HG03064 (cell line): ENCODE data around the gene PDGFA.

ENCODE experiments used
- ATAC-seq: cut with Tn5 transposase; IDR thresholded peaks from one replicate; pipeline ENCODE4 v1.9.1; 2021; ENCODE audit warnings: low read depth; ENCODE audit not compliant: unreplicated experiment

The PDGFA gene

DNA sequence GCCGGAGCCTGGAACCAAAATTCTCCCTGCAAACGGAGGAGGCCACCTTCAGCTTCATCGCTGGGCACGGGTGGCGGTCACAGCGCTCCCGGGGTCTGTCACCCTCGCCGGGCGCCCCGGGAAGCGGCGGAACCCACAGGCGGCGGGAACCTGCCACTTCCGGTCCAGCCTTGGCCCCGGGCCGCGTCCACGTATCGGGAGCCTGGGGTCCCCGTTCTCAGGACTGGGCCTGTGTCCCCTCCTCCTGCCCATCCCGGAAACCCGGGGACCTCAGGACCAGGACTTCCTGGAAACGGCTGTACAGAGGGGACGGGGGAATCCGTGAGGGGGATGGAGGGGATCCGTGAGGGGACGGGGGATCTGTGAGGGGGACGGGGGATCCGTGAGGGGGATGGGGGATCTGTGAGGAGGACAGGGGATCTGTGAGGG is 25.4 kb downstream of the PDGFA start:
- no peak for ATAC-seq

DNA sequence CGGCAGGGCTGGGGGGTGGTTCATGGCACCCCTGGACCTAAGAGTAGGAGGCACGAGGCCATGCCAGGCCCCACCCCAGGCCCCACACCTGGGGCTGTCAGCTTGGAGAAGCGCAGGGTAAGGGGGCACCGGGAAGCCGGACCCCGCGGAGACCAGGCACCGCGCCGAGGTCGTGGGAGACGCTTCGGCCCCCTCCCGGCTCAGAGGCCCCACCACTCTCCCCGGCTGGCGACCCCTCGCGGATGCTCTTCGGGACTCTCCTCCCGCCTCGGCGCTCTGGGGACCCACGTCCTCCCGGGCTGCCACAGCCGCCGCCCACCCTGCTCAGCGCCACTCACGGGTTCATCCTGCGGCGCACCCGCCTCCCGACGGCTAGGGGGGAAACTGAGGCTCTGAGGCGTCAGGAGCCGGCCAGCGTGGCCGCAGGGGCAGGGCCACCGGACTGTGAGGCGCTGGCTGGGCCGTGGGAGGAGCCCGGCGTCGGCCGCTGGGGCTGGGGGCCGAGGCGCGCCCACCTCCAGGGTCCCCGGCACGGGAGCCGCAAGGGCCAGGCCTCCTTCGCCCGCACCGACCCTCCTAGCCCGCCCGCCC is 25.9 kb downstream of the PDGFA start:
- ATAC-seq = no peak

DNA sequence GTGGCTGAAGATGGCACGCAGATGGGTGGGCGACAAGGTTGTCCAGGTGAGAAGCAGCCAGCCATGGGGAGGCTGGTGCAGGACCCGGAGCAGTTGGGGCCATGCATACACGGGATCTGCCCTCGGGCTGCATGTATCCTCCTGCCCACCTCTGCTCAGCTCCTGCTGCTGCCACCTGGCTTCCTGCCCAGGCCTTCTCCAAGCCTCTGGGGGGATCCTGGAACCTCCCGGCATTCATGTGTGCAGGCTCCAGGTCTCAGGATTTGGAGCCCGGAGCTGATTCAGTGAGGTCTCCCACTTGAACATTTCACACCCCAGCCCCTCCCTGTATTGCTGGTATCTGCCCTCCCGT is 27.0 kb downstream of the PDGFA start:
- no peak for ATAC-seq

DNA sequence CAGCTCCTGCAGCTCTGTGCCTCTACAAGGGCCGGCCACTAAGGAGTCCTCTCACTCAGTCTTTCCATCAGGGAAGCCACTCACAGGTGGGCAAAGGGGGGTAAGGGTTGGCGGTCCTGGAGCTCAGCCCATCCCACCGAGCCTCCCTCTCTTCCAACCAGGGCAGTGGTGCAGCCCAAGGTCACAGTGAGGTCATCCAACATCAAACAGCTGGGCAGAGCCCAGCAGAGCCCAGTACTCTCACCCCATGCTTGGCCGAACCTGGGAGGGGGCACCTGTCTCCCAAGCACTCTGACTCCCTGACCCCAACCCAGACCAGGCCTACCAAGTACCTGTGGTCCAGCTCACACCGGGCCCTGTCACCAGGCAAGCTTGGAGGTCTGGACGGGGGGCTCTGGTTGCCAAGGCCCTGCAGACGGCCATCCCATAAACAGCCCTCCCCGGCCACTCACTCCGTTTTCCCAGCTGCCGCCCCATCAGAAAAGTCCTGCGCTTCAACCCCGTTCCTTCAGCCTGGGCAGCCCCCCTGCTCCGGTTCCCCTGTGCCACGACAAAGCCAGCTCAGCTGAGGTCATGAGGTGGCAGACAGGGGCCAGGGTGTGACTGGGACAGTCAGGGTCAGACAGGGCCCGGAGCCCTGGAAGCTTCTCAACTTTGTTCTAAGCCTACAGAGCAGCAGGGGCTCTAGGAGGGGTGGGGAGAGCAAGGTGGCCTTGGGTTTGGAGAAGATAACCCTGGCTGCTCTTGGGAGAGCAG is 27.5 kb downstream of the PDGFA start:
- ATAC-seq = no peak

DNA sequence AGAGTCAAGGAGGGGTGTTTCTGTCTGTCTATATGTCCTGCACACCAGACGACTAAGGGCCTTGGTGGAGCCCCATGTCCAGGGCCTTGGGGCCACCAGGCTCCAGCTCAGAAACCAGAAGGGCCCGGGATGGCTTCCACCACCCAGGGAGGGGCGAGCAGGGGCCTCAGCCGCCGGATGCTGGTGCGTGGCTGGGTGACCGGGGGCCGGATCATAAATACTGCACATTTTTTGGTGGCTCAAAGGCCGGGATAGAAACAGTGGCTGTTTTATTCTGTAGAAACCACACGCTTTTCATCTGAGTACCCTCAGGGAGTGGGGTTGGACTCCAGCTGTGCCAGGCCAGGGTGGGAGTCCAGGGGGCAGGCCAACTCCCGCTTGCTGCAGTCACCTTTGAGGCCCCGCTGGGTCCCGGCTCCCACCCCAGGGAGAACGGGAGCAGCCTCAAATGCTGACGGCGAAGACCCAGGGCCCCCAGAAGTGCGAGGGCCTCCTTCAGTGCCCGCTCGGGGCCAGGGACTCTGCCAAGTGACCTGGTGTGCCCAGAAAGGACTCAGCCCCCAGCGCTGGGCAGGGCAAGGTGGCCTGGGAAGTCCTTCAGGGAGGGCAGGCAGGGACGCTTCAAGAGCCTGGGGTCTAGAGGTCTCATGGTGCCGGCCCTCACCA is 28.2 kb downstream of the PDGFA start:
- ATAC-seq = no peak

DNA sequence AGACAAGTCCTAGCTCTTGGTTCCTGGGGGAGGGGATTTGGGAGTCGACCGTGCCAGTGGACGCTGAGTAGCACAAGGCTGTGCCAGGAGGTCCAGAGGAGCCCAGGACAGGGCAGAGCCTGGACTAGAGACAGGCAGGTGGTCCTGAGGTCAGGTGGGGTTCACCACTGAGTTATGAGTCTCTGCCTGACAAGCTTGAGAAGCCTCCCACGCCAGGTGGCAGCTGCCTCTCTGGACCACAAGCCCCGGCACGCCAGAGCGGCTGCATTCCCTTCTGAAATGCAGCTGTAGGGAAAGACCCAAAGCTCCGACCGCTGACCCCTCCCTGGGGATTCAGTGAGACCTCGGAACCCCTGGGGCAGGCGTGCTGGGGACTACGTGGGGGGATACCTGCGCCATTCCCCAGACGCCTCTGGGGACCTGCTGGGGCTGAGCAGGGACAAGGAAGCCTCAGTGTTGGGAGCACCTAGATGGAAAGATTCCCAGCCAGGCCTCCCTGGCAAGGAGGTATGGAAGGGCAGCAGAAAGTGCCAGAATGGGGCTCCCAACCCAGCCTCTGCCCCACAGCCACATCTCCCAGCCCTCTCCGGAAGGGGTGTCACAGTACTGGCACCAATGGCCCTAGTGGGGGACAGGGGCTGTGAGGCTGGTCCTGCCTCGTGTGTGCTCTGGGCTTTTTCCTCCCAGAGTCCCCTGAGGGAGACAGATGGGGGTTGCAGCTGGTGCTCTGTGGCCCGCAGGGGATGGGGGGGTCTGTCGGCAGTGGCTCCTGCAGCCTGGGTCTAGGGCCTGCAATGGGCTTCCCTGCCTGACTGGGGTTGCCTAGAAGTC is 29.0 kb downstream of the PDGFA start:
- no peak for ATAC-seq

DNA sequence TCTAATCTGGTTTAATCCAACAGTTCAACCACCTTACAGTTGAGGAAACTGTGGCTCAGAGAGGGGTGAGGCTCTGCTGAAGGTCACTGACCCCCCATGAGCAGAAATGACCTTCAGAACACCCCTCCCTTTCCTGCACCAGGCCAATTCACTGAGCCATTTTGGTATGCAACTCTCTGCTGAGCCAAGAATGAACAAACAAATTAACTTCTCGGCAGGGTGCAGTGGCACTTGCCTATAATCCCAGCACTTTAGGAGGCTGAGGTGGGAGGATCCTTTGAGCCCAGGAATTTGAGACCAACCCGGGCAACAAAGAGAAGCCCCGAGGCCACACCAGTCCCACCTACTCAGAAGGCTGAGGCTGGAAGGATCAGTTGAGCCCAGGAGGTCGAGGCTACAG is 29.8 kb downstream of the PDGFA start:
- no peak for ATAC-seq

DNA sequence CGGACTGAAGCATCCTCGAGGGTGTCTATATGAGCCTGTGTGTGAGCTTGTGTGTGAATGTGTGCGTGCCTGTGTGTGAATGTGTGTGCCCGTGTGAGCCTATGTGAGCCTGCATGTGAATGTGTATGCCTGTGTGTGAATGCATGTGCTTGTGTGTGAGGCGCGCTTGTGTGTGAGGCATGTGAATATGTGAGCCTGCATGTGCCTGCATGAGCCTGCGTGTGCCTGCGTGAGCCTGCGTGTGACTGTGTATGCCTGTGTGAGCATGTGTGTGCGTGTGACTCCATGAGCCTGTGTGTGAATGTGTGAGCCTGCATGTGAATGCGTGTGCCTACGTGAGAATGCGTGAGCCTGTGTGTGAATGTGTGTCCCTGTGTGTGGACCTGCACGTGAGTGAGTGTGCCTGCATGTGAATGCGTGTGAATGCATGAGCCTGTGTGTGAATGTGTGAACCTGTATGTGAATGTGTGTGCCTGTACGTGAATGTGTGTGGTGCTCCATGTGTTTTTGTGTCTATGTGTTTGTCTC is 33.4 kb downstream of the PDGFA start:
- no peak for ATAC-seq

DNA sequence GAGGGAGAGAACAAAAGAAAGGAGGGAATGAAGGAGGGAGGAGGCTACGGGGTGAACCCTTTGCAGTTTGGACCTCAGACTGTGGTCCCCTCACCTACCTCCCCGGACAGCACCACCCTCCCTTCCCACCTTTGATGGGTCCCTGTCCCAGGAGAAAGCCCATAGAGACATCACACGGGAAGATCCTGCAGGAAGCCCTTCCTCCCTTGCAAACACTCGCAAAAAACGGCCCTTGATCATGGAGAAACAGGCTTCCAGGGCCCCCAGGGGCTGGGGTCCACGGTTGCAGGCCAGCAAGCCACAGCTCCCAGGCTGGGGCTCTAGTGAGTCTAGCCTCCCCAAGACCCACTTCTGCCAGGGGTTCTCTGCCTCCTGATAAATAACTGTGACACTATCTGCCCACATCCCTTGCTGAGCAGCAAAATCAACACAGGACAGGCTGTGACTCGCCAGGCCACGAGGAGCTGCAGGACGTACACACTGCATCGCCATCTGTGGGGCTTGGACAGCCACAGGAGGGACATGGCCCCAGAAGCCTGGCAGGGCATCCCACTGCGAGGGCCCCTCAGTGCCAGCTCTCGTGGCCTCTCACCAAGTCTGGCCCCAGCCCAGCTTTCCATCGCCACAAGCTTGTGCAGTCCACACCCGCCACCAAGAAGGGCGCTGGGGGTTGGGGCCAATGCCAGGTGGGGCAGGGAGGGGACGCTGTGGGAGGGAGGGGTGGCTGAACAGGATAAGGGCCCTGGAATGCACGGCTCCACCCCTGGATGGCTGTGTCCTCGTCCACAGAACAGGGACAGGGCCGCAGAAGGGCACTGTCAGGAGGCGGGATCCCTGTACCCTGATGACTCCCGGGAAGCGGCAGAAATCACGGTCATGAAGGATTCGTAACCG is 34.2 kb downstream of the PDGFA start:
- no peak for ATAC-seq

DNA sequence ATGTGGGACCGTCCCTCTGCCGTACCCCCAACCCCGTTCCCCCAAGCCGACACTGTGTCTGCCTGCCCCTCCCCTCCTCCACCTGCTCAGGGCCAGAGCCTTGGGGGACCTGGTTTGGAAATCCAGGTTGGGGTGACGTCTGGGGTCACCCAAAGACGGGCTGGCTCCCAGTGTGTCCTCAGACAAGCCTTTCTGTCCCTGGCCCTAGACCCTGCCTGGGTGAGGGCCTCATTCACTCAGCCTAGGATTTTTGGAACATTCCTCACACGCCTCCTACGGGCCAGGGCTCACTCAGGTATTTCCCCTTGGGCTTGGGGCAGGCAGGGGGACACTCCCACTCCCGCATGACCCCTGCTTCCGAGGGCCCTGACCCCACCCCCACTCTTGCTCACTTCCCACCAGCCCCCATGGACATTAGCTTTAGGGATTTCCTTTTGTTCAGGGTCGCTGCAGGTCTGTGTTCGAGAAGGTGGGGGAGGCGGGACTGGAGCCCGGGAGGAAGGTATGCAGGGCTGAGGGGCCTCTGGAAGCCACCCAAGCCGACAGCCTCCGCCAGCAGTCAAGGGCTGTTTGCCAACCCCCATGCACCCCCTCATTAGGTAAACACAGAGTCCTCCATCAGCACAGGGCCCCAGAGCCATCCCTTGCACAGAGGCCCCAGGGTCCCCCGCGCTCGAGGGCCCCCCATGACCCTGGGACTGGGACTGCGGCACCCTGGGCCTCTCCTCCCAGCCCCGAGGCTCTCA is 35.1 kb downstream of the PDGFA start:
- no peak for ATAC-seq

DNA sequence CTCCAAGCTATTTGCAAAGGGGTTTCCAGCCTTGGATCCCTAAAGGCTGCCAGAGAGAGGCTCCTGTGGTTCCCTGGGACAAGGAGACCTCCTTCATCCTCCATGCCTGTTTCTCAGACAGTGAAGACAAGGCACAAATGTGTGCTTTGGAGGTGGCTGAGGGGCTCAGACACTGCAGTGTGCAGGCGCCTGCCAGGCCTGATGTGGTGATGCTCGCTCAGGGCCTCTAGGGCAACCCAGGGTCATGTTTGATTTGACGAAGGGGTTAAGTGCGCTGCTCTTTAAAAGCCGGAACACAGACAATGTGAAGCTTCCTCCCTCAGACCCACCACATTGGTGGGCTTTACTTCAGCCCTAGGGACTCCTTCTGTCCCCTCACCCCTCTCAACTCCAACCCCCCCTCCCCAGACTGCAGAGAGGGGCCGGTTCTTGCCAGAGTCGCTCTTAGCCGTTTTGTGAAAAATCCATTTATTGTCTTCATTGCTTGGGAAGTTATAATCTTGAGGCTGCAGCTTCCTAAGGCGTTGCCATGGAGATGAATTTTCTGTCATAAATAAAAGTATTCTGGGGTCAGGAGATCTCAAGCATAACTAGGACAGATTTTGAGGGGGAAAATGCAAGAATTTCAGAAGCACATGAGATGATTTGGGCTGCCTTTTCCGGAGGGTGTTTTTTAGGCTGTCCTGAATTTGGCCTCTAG is 35.8 kb downstream of the PDGFA start:
- ATAC-seq = no peak

DNA sequence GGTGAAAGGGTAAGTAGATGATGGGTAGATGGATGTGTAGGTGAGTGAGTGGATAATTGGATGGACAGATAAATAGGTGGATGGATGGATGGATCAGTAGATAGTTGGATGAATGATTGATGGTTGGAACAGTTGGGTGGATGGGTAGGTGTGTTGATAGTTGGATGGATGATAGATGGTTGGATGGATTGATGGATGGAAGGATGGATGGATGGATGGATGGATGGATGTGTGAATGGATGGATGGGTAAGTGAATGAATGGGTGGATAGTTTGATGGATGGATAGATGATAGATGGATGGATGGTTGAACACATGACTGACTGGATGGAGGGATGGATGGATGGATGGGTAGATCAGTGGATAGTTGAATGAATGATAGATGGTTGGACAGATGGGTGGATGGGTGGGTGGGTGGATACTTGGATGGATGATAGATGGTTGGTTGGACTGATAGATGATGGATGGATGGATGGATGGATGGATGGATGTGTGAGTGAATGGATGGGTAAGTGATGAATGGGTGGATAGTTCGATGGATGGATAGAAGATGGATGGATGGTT is 37.0 kb downstream of the PDGFA start:
- no peak for ATAC-seq

DNA sequence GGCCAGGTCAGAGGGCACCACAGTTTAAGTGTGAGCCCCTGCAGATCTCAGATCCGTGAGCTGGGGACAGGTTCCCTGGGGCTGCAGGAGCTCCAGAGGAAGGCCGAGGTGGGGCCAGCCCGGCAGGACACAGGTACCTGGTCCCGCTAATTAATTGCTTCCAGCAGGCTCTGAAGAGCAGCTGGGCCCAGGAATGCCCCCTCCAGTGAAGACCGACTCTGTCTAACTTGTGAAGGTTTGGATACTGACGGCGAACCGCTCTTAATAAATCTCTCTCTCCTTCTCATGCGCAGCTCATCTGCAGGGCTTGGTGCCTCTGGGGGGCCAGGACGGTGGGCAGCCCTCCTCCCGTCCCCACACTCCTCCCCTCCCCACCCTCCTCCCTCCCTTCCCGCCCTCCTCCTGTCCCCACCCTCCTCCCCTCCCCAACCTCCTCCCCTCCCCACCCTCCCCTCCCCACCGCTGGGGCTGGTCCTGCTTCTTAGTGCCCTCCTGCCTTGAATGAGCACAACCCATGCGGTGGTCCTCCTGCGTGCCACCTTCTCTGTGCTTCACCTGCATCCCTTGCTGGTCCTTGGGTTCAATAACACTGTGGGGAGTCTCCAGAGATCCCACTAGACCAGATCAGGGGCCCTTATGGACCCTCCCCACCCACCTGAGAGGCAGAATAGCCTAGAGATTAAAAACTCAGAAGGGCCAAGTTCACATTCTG is 38.3 kb downstream of the PDGFA start:
- ATAC-seq = no peak

DNA sequence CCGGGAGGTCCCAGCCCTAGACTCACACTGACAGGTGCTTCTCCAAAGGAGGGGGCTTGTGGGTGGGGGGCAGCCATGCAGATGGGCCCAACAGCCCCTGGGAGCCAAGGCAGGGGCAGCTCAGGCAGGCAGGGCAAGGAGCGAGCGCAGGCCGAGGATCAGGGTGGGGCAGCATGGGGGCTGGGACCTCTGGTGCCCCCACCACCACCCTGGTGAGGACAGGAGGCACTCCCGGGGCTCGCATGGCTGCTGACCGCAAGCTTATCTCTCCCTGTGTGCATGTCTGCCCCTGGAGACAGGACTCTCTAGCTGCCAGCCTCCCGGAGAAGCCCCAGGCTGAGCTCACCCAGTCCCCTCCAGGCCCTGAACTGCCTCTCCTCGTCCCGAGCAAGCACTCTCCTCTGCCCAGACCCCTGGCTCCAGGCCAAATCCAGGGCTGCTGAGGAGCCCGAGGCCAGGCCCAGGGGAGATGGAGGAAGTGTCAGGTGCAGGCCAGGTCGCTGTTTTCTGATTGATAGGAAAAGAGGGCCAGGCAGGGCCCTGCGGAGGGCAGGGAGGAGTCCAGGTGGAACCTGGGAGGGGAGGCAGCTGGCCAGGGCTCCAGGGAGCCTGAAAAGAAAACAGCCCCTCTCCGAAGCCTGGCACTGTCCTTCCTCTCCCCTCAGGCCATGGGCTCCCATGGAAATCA is 39.0 kb downstream of the PDGFA start:
- no peak for ATAC-seq

DNA sequence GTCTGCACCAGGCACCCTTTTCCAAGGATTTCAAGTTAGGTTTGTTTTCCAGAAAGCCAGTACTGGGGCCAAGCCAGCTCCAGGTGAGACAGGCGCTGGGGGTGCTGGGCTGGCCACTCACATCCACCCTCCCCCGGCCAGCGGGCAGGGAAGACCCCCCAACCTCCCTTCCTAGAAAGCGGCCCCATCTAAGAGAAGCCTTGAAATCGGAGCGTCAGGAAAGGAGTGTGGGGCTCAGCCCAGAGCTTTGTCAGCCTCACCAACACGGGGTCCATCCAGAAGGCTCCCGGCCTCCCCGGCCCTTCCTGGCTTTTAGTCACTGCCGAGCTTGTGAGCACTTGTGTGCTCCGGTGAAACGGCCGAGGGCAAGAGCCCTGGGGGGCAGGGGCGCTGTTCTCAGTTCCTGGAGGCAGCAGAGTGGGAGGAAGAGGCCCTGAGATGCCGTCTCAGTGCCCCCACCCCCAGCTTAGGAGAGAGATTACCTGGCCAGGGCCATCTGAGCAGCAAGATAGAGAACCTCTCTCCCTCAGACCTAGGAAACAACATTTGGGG is 39.6 kb downstream of the PDGFA start:
- ATAC-seq = no peak

DNA sequence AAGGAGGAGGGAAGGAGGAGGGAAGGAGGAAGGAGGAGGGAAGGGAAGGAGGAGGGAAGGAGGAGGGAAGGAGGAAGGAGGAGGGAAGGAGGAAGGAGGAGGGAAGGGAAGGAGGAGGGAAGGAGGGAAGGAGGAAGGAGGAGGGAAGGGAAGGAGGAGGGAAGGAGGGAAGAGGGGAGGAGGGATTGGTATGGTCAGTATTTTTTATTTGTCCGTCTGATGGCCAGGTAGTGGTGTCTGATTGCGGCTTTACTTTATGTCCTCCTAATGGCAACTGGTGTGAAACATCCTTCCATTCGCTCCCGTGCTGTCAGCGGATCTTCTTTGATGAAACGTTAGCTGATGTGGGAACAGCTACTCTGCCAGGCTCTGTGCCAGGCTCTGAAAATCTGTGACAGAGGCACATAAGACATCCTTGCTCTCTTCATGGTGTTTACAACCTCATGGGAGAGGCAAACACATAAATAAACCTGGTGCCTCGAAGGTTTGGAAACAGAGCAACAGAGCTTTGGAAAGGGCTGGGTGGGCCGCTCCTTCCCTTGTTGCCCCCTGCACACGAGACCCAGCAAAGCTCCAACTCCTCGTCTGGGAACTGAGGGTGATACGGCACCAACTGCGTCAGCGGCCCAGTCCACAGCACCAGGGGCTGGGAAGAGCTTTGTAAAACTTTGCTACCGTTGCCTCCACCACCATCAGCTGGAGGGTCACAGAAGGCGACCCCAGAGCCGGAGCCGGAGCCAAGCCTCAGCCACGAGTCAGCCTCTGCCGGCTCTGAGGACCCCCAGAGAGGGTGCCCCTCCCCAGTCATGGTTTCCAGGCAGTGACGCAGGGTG is 40.3 kb downstream of the PDGFA start:
- ATAC-seq = no peak
